ENCODE data around the gene FILIP1L.

The FILIP1L gene

GRCh38 chr3:100125161-100125938 is 11.0 kb upstream of the FILIP1L start:
- DNase-seq, result no peak

DNA sequence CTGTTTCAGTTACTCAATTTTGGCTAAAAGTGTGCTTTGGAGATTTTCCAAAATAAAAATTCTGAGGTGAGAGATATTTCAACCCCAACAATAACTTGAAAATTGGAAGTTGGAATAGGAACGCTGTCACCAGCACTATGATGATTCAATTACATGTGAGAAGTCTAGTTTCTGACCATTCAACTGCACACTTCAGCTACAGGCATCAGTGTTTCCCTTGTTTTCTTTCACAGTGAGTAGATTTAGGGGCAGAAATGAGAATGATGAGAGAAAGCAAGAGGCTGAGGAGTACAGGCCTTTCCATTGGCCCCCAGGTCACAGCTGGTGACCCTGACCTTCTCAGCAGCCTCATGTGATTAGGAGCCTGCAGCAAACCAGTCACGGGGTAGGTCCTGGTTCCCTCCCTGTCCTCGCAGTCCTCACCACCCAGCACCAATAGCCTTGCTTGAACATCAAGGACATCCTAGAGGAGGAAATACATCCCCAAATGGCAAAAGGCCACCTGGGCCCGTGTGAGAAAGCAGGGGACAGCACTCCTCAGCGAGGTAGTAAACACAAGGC is 10.0 kb upstream of the FILIP1L start:
- no peak for DNase-seq

GRCh38 chr3:100123112-100123511 is 8.8 kb upstream of the FILIP1L start:
- DNase-seq, result no peak

DNA sequence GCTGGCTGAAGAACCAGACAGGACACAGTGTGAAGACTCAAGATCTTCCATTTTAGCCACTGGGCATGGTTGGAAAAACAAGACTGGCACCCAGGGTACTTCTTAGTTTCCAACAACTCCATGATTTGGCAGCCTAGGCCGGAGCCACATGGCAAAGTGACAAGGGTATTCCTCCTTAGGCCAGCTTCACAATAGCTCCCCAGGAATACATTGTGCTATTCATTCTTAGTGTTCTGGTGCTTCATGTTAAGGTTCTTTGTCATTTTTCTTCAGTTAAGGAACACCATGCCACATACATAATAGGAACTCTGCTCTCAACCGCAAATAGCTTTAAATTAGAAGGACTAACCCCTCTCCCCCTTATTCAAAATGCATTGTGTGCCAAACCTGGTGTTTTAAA is 8.0 kb upstream of the FILIP1L start:
- no peak for DNase-seq

- no peak for DNase-seq
Measured at GRCh38 chr3:100120693-100121092, 6.4 kb upstream of the FILIP1L start.

GRCh38 chr3:100120012-100120411 is 5.7 kb upstream of the FILIP1L start:
- no peak for DNase-seq

- no peak for DNase-seq
Measured at GRCh38 chr3:100117093-100117492, 2.8 kb upstream of the FILIP1L start.

GRCh38 chr3:100113723-100114412 is 433 bp downstream of the FILIP1L start:
- DNase-seq, result no peak

GRCh38 chr3:100111728-100112127 is 2.6 kb downstream of the FILIP1L start:
- DNase-seq, result no peak

DNA sequence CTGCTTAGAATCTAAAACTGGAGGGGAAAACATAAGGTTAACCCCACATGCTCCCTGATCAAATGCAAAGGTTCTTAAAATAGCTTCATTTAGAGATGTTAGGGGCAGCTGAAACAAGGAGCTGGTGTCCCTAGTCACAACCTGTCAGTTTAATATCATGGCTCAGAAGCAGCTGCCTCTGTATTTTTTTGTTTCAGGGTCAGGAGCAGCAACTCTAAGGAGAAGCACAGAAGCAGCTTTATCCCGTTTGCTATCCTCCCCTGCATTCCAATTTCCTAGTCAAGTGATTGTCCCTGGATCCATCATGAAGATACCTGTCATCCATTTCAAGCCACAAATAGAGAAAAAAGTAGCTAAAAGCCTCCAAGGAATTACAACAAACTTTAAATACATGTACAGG is 4.1 kb downstream of the FILIP1L start:
- DNase-seq, result no peak

DNA sequence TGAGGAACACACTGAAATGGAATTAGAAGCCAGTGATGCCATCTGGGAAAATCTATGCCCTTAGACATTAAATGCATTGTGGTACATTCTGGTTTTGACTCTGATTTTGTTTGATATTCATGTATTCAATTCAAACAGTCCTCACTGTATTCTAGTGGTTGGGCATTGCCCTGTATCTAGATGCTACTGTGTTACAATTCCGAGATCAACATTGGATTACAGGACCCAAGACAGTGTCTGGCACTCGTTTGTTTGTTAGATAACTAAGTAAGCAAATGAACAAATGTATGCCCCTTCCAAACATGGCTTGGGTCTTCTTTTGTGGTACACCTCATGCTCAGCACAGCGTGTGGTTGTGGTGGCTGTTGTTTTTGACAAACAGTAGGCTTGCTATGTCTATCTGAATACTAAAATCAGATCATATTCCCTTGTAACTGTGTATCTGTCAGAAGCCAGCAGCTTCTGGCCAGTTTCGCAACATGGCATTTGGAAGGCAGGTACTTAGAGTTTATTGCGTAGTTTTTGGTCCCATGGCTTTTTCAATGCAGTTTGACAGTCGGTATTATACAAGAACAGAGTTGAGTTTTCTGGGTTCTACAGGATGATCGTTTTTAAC is 5.7 kb downstream of the FILIP1L start:
- DNase-seq, result no peak

DNA sequence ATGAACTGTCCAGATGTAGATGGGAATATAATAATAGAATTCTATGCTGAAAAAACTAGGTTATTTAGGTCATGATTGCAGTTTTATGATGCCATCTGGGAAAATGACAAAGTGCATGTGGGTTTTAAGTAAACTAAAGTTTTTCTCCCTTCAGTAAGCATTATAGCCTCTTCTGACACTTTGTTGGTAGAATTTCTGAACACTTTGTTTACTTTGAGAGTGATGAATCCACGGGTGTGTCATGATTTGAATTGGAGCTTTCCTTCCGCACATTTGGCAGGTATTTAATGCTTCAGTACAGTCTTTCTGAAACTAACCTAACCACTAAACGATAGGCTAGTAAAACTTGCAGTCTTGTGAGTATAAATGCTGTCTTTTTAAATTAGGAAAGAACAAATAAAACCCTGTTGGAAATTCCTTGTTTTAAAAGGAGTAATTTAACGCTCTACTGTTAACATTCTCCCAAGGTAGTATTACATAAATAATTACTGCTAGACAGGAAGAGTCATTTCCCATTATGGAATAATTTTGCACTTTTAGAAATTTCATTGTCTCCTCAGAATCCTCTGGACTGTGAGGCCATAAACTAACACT is 7.0 kb downstream of the FILIP1L start:
- DNase-seq, result no peak

DNA sequence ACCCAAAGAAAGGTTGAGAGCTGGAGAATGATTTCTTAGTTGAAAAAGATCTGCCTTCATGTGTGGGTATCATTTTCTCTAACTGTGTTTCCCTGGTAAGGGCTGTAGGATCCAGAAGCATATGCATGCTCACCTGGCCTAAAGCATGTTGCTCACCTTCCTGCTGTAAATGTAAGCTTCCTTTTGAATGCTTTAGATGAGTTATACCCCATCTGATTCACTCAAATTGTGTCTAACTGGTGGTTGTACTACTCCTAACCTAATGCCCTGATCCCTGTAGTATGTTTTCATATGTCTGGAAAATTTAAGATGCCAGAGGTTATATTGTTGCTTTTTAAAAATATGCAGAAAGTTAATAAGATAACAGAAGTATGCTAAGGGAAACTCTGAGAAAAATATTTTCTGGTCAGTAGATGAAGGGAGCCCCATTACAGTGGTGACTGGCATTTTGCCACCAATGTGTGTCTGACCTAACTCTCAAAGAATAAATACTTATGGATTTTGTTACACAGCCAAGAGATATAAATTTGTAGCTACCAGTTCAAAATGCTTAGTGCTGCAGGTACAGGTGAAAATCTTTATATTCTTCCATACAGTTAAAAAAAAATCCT is 7.7 kb downstream of the FILIP1L start:
- no peak for DNase-seq

GRCh38 chr3:100106094-100106493 is 8.2 kb downstream of the FILIP1L start:
- no peak for DNase-seq

DNA sequence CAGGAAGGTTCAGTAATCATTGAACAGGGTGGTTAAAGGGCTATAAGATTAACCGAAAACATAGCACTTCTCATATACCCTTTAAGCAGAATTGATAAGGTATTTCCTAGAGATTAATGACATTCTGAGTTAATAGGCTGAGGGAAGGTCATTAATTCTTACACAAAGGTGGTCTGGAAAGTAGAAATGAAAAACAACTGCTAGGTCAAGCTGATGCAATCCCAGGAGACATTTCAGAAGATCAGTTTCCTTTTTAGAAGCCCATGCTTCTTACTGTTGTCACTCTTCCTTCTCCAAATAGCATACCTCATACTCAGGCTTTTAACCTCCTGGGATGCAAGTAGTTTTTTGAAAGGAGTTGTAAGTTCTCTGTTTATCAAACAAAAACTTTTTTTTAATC is 8.8 kb downstream of the FILIP1L start:
- DNase-seq, result no peak

DNA sequence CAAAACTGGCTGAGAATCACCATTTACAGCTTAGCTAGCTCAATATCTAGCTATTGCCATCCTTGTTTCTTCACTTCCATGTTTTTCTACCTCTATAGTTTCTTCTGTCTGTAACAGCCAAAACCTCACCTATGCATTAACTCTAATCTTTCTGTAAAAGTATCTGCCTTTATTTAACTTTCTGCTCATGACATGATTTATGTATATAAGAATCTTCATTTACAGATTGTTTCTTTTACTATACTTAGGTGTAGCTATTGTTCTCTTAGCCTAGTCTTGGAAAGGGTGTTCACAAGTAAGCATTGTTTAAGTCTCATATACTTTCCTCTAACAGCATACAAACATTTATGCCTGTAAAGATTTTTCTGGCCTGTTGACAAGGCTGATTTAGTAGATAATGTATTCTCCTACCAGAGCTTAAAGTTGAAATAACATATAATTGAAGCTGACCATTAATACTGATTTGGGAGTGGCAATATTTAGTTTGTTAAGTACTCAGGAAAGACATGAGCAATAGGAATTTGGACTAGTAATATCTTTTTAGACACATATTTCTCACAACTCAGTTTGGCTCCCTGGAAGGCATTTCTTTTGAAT is 9.4 kb downstream of the FILIP1L start:
- DNase-seq, result no peak

GRCh38 chr3:100104442-100104798 is 9.9 kb downstream of the FILIP1L start:
- DNase-seq, result no peak

- no peak for DNase-seq
Measured at GRCh38 chr3:100103558-100104441, 10.5 kb downstream of the FILIP1L start.

DNA sequence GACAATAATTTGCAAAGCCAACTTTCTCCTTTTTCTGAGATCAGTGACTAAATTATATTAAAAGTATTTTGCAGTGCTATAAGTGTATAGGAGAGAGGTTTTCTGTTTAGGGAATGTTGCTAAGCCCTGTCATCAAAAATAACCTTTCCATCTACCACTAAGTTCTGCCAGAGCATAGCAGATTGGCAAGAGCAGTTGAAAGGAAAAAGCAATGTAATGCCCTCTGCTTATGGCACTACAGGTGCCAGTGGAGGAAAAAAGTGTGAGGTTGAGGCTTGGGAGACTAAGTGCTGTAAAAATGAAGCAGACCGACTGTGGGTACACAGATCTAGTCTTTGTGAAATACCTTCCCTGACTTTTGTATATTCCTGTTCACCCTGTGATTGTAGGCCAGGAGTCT is 11.5 kb downstream of the FILIP1L start:
- no peak for DNase-seq

DNA sequence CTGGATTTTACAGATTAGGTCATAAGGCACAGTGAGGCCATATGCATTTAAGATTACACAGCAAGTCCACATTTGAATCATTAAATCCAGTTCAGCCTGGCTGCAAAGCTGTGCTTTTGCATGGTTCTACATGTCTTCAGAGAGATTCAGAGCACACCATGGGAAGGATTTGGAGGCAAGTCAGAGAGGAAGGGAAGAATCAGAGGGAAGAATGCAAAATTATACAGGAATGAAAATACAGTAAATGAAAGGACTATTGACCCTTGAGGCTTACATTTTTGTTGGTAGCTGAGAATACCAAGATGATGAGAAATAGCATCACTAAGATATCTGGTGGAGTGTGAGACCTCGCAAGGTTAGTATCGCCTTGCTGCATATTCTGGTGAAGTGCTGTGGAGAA is 13.9 kb downstream of the FILIP1L start:
- DNase-seq, result no peak

DNA sequence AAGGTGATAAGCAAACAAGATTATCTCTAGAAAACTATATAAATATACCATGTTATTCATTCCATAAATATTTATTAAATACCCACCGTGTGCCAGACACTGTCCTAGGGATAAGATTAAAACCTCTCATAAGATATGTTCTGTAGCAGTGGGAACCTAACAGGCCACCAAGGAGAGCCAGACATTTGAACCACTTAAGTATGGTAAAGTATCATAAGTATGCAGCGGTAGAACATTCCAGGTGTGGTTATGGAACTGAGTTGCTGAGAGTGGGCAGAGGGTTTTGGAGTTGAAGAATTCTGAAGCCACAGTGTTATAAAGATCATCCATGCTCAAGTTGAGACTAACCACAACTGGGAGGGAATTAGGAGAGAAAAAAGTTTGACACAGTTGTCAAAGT is 14.7 kb downstream of the FILIP1L start:
- DNase-seq, result no peak
